Muscle of back (tissue), 11 donors: Measurements from ENCODE around the gene ASPA. TPM values are rescaled to one million over a fixed set of nuclear protein-coding genes. Genes with fewer than 3 reads are reported as not detected.
"Not testable (repeated sequence)": the region's sequence is repeated elsewhere in the genome, so short reads cannot be mapped to it uniquely, and the experiment has no call there.

Experiments used
- DNase-seq, 3 donors: peaks; one replicate each; pipeline versions ENCODE4 v3.0.0 to v3.0.0-alpha.2; 2013
- polyA plus RNA-seq, 10 donors: library from polyadenylated mRNA; unstranded; fragments of 120-200 nt; gene quantifications; one replicate each; pipeline ENCODE4 v1.2.1, GENCODE V29; 2013; ENCODE audit not compliant: insufficient read length in 10 of 10

Gene ASPA
- polyA plus RNA-seq, 10 donors: 2.6 to 6.7 (median 4.1) TPM

- DNase-seq: no peak
Measured at GRCh38 chr17:3507071-3507470, 31.3 kb downstream of the ASPA start.

DNA sequence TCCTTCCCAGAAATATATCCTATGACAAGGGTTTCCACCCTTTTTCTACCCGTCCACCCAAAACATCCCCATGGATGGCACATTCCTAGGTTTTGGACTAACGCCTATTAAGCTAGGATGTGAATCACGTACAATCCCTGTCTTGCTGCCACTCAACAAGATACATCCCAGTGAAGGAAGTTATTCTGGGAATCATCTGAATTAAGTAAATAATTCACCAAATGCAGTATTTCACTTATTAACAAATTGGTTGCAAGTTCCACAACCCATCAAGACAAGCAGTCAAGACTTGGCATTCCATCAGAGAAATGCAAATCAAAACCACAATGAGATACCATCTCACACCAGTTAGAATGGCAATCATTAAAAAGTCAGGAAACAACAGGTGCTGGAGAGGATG is 32.1 kb downstream of the ASPA start:
- DNase-seq: no peak

GRCh38 chr17:3510090-3510489 is 34.3 kb downstream of the ASPA start:
- DNase-seq: no peak

- DNase-seq: peak in 1 of 3 donors; percentile 45
Measured at GRCh38 chr17:3511852-3512504, 36.2 kb downstream of the ASPA start.

DNA sequence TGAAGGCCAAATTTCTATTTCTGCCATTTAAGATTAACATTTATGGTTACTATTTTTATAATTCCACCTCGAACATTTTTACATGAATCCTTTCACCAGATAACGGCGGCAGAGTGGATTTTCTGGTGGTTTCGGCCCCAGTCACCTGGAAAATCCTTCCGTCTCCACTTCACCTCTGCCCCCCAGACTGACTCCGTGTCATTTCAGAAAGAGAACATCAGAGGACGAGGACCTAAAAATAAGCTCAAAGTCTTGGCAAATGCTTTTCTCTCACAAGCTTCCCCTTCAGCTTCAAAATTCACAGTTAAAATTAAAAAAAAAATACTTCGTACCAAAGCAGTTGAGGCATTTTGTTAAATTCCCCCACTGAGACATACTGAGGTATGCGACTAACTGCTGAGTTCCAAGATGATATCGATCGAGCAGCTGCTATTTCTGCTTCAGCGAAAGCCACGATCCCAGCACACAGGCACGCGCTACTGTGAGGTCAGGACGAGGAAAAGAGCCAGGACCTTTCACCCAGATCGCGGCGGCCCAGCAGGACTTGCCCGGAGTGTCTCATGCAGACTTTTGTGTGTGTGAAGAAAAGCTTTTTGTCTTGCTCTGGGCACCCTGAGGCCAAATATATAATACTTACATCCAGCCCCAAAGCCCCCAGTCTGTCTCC is 36.8 kb downstream of the ASPA start:
- peak; percentile 69 to 92 (median 91) for DNase-seq

DNA sequence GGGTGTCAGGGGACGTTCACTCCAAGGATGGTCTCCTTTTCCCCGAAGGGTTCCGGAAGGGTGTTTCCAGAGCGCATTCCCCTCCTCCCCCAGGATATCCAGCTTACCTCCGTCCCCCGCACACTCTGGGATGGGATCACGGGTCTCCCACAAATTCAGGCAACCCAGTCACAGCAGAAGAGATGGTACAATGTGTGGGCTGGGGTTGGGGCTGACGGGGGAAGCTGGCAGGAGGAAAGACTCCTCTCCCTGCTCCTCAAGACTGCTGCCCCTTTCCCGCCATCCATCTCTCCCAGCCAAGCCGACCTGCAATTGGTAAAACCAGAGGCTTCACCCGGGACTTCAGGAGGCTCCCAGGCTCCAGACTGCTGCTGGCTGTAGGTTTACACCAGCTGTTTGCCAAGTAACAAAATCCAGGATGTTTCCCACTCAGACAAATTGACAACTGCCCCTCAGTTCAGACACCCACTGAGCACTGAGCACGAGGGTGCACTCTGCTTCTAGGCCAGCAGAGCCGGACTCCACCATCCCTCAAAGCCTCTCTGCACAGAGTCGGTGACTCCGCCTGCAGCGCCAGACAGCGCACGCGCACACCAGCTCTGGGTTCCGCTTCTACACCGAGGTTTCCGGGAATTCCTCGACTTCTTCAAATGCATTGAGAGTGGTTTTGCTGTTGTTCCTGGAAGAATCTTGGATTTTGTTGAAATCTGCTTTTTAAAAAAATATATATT is 37.7 kb downstream of the ASPA start:
- DNase-seq: peak in 1 of 3 donors; percentile 31

DNA sequence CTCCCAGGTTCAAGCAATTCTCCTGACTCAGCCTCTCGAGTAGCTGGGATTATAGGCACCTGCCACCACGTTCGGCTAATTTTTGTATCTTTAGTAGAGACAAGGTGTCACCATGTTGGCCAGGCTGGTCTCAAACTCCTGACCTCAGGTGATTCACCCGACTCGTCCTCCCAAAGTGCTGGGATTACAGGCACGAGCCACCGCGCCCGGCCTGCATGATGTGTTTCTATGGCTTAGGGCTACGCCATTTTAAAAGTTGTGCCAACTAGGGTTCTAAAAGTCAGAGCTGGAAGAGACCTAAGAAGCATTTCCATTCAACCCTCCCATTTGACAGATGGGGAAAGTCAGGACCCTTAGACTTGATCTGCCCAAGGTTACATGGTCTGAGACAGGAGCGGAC is 38.4 kb downstream of the ASPA start:
- DNase-seq: not testable (repeated sequence)

- no peak for DNase-seq
Measured at GRCh38 chr17:3514873-3515272, 39.1 kb downstream of the ASPA start.

- DNase-seq: not testable (repeated sequence)
Measured at GRCh38 chr17:3519472-3519871, 43.7 kb downstream of the ASPA start.

DNA sequence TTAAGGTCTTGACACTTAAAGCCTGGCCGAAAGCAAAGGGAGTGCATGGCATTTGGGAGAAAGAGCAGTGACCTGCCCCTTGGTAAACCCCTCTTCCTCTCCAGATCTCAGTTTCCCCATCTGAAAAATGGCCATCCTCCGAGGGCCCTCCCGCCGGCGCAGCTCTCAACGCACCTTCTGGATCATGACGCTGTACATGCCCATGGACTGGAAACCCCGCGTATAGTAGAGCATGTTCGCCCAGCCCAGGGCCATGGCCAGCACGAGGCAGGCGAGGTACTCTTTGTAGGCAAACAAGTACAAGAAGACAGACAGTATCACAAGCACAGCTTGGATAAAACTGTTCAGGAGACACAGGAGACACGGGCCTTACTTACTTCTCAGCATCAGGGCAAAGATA is 48.2 kb downstream of the ASPA start:
- DNase-seq: no peak

DNA sequence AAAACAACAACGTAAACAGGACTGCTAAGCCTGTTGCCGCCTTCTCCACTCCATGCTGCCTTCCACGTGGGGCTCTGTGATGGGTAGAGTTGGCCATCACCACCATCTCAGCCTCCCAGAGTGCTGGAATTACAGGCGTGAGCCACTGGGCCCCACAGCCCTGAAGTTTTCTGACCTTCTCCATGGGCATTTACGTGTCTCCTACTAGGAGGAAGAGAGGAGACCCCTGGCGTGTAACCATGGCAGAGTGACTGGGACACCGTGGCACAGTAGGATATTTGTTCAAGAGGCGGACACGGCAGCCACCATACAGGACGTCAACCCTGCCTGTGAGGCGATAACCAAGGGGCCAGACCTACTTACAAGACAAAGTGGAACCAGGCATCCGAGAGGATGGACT is 50.7 kb downstream of the ASPA start:
- no peak for DNase-seq

GRCh38 chr17:3526971-3527370 is 51.2 kb downstream of the ASPA start:
- DNase-seq: no peak

GRCh38 chr17:3527468-3527867 is 51.7 kb downstream of the ASPA start:
- DNase-seq: no peak

DNA sequence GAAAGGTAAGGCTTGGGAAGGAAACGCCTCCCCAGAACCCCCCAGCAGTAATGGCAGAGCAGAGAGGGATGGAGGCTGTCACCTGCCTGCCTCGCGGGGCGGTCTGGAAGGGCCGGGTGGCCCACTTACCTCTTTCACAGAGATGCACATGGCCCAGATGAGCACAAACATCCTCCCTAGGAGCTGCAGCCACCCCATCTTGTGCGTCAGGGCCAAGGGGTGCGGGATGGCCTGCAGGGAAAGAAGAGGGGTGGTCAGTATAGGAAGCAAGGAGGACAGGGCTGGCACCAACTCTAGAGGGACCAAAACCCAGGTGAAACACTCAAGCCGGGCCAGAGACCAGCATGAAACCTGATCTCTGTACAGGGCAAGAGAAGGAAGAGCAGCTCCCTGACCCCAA is 52.1 kb downstream of the ASPA start:
- DNase-seq: no peak

GRCh38 chr17:3528403-3528851 is 52.6 kb downstream of the ASPA start:
- DNase-seq: peak in 1 of 3 donors; percentile 69

GRCh38 chr17:3528880-3529511 is 53.2 kb downstream of the ASPA start:
- DNase-seq: no peak

DNA sequence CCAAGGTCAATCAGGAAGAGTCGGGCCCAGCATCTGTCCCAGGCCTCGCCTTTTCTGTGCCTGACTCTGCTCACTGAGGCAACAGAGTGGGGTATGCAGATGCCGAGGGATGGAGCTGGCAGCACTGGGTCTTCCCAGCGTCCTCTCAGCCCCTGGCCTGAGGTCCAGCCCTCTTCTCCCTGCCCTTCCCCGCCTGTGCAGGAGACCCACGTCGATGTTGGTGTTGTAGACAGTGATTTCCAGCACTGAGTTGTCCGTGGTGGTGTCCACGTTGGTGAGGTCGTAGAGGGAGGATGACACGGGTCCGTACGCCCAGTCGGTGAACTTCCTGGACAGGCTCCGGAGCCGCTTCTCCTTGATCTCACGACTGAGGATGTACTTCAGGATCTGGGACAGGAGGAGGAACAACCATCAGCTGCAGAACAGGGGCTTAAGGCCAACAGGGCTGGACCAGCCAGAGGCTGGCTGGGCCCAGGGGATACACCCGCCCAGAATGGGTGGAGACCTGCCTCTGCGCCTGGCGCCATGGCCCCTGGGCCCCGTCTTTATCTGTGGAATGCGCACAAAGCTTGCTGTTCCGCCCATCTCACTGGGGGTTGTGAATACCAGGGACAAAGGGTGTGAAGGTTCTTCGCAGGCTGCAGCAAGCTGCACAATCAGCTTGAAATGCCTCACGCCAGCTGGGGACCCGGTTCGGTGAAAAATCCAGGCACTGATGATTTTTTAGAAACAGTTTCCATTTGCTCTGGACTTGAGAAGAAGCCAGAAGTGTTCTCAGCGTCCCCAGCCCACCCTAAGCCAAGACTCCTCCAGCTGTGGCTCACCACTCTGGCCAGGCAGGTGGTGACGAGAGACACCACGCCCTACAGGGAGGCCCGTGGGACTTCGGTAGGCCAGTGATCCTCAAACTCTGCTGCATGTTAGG is 54.3 kb downstream of the ASPA start:
- DNase-seq: peak; percentile 53 to 94 (median 83)

- peak in 1 of 3 donors; percentile 40 for DNase-seq
Measured at GRCh38 chr17:3531266-3532101, 55.7 kb downstream of the ASPA start.

DNA sequence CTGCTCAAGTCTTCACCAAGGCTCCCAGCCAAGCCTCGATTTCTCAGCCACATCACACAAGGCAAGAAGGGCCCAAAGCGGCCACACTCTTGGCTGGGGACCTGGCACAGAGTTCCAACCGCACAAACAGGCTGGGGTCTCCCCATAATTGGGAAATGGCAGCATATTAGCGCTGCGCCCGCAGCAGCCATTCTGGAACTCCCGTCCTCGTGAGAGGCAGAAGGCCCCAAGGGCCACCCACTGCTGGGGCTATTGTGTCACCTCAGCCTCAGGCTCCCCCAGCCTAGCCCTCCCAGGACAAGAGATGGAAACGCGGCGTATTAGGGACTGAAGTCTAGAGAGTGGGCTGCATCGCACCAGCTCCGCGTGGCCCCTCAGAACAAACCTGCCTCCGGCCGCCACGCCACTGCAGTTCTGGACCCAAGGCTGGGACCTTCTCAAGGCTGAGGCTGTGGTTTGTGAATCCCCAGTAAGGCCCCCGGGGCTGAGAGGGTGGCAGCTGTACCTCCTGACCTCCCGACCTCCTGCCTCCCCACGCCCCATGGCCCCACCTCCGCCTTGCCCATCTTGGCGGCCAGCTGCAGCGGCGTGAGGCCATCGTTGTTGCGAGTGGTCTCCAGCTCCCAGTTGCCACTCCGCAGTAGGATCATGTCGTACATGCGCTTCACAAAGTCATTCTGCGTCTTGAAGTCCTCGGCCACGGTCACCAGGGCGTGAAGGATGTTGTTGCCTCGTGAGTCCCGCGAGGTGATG is 56.5 kb downstream of the ASPA start:
- DNase-seq: no peak

DNA sequence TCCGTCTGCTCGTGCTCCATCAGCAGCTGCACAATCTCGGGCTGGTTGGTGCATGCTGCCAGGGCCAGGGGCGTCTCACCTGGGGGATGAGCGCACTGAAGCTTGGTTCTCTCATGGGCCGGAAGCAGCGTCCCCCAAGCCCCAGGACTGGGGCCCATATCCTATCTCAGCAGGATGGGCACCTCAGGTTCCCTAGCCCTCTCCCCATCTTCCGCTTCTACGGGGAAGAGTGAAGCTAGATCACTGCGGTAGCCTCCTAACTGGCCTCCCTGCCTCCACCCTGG is 57.0 kb downstream of the ASPA start:
- no peak for DNase-seq
